RWPE2 (cell line): ENCODE measurements around the gene LARP1B.

ENCODE experiments used
- ATAC-seq: fragments of 200-7000 bp; cut with Tn5 transposase; 3 replicates; pipeline ENCODE4 v1.9.1; 2021; ENCODE audit warnings: low read depth
- DNase-seq: peaks from one replicate; pipeline ENCODE4 v3.0.0-alpha.2; 2020; ENCODE audit warnings: low spot score
- H3K27ac ChIP-seq: fragments of 450-650 bp; 2 replicates; pipeline ENCODE4 v1.5.1; 2017; ENCODE audit warnings: mild to moderate bottlenecking; ENCODE audit not compliant: poor library complexity, severe bottlenecking
- H3K27me3 ChIP-seq: fragments of 250-450 bp; sonication (Bioruptor Pico); 2 replicates; pipeline ENCODE4 v1.5.1; 2021; ENCODE audit warnings: mild to moderate bottlenecking, moderate library complexity; ENCODE audit not compliant: insufficient read depth, poor library complexity, severe bottlenecking
- H3K36me3 ChIP-seq: fragments of 250-450 bp; sonication (Bioruptor Pico); 2 replicates; pipeline ENCODE4 v1.5.1; 2020; ENCODE audit warnings: low read depth, mild to moderate bottlenecking, moderate library complexity
- H3K4me1 ChIP-seq: fragments of 250-450 bp; sonication (Bioruptor Pico); 2 replicates; pipeline ENCODE4 v1.5.1; 2021; ENCODE audit warnings: mild to moderate bottlenecking, moderate library complexity; ENCODE audit not compliant: insufficient read depth, poor library complexity, severe bottlenecking
- H3K4me3 ChIP-seq: fragments of 250-450 bp; sonication (Bioruptor Pico); 2 replicates; pipeline ENCODE4 v1.5.1; 2021; ENCODE audit warnings: mild to moderate bottlenecking, moderate library complexity; ENCODE audit not compliant: severe bottlenecking
- H3K9me3 ChIP-seq: fragments of 250-450 bp; sonication (Bioruptor Pico); 2 replicates; pipeline ENCODE4 v1.5.1; 2021; ENCODE audit warnings: mild to moderate bottlenecking, moderate library complexity; ENCODE audit not compliant: severe bottlenecking
- TF ChIP-seq, protein P1 (sequence below): fragments of 450-650 bp; IDR thresholded peaks from one replicate; pipeline ENCODE4 v1.5.1; 2017; ENCODE audit warnings: mild to moderate bottlenecking, moderate library complexity; ENCODE audit not compliant: poor library complexity, severe bottlenecking

LARP1B gene

DNA sequence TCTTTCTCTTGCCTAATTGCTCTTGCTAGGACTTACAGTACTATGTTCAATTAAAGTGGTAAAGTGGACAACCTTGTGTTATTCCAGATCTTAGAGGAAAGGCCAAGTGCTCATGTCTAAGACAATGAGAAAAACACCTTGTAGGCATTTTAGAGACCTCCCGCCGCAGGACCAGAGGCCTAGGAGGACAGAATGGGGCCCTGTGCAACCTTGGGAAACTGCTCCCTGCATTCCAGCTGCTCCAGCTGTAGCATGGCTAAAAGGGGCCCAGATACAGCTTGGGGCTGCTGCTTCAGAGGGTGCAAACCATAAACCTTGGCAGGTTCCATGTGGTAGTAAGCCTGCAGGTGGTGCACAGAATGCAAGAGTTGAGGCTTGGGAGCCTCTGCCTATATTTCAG, 125.5 kb downstream of the LARP1B start:
- no peak overlapping the region for H3K27ac ChIP-seq
- H3K4me3 ChIP-seq, result no peak overlapping the region
- no peaks in the 10 kb centered on the region for H3K9me3 ChIP-seq
- TF ChIP-seq, protein P1, sequence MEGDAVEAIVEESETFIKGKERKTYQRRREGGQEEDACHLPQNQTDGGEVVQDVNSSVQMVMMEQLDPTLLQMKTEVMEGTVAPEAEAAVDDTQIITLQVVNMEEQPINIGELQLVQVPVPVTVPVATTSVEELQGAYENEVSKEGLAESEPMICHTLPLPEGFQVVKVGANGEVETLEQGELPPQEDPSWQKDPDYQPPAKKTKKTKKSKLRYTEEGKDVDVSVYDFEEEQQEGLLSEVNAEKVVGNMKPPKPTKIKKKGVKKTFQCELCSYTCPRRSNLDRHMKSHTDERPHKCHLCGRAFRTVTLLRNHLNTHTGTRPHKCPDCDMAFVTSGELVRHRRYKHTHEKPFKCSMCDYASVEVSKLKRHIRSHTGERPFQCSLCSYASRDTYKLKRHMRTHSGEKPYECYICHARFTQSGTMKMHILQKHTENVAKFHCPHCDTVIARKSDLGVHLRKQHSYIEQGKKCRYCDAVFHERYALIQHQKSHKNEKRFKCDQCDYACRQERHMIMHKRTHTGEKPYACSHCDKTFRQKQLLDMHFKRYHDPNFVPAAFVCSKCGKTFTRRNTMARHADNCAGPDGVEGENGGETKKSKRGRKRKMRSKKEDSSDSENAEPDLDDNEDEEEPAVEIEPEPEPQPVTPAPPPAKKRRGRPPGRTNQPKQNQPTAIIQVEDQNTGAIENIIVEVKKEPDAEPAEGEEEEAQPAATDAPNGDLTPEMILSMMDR, result no peak
- no peaks in the 10 kb centered on the region for H3K27me3 ChIP-seq
- H3K4me1 ChIP-seq, result no peaks in the 10 kb centered on the region
- no peak for ATAC-seq
- no peak for DNase-seq
- H3K36me3 ChIP-seq, result peaks cover 18% of the 10 kb centered on the region

DNA sequence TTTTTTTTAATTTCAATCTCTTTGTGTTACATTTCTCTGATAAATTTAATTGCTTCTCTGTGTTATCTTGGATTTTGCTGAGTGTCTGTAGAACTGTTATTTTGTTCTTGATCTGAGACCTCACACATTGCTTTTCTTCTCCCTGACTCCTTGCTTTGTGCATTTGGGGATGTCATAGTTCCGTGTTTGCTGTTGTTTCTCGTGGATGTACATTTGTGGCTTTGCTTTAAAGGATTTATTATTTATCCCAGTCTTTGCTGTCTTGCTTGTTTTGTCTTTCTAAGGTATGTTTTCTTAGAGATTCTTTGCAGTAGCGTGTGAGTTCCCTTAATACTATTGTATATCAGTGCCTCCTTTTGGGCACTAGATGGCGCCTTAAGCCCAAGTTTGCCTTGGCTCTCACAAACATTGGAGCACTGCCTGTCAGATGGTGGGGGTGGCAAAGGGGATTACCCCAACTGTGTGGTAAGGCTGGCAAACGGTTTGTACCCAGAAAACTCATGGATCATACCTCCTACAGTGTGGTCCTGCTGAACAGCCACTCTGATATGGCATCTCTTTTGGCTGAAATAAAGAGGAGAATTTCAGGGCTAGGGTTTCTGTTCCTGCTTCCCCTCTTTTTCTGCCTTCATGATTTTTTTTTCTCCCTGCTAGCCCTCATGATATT, 130.1 kb downstream of the LARP1B start:
- TF ChIP-seq, protein P1, result peak; percentile 91
- DNase-seq (no peak), ATAC-seq (peak; percentile 86)
- Histone ChIP-seq H3K27me3 (no peaks in the 10 kb centered on the region), H3K4me3 (no peak overlapping the region), H3K9me3 (no peaks in the 10 kb centered on the region), H3K36me3 (peaks cover 3% of the 10 kb centered on the region; the same call in 1 of the 2 replicates), H3K4me1 (no peaks in the 10 kb centered on the region), H3K27ac (no peak overlapping the region)

DNA sequence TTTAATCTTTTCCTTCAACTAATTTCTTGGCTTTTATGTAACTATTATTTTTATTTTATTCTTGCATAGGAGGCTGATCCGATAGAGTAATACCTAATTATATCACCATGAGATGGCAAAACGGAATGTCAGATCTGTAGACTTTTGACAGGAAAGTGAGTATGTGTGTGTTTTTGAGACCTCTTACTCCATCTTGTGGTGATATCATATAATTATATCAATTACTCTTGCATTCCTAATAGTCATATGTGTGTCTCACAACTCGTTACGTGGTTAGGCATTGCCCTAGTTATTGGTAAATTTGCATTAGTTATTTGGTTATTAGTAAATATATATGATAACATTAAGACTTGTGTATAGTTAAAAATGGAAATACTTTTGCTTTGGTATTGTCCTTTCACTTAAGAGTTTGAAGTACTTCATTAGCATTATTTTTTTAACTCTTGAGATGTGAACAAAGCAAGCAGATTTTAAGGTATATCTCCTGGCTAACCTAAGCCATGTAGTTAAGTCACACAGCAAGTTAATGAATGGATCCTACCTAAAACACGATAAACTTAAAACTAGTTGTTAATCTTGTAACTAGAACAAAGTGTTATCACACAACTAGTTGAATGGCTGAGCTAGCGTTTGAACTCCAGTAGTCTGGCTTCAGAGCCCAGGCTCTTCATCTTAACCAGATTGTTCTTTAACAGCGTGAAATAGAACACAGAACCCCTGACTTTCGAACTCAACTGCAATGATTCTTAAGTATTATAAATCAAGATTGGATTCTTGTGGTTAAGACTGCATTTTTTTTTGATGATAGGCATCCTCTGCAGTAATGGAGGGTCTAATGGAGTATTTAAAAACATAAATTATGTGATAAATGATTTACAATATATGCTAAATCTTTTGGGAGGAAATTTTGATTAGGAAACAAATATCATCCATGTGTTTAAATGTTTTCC, 159.4 kb downstream of the LARP1B start:
- Histone ChIP-seq H3K27me3 (no peaks in the 10 kb centered on the region), H3K4me1 (peaks cover 10% of the 10 kb centered on the region), H3K27ac (no peak overlapping the region), H3K9me3 (no peaks in the 10 kb centered on the region), H3K4me3 (no peak overlapping the region), H3K36me3 (no peaks in the 10 kb centered on the region; the same call in 1 of the 2 replicates)
- DNase-seq (no peak), ATAC-seq (peak; percentile 80)
- TF ChIP-seq, protein P1, result peak; percentile 64

DNA sequence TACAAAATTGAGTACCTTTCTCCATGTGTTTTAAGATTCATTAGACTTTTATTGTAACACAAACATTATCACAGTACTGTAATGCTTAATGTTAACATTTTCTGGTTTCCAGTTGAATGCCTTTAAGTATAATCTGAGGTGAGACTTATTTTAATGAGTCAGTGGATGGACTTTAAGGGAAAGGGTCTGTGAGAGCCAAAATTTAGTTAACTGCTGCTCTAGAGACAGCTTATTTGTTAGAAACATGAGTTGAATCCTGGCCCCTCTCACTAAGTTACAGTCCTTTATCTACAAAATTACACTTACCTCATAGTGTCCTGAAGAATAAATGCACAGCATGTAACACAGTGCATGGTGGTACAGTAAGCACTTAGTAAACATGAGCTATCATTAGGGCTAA, 160.5 kb downstream of the LARP1B start:
- Histone ChIP-seq H3K27ac (no peak overlapping the region), H3K9me3 (no peaks in the 10 kb centered on the region), H3K36me3 (no peaks in the 10 kb centered on the region; the same call in 1 of the 2 replicates), H3K27me3 (no peaks in the 10 kb centered on the region), H3K4me1 (peaks cover 10% of the 10 kb centered on the region), H3K4me3 (no peak overlapping the region)
- DNase-seq (no peak), ATAC-seq (no peak)
- TF ChIP-seq, protein P1, result no peak
